ENCODE results near the gene ATP2A1.
"Not testable (repeated sequence)": the region's sequence is repeated elsewhere in the genome, so short reads cannot be mapped to it uniquely, and the experiment has no call there.

Gene ATP2A1

DNA sequence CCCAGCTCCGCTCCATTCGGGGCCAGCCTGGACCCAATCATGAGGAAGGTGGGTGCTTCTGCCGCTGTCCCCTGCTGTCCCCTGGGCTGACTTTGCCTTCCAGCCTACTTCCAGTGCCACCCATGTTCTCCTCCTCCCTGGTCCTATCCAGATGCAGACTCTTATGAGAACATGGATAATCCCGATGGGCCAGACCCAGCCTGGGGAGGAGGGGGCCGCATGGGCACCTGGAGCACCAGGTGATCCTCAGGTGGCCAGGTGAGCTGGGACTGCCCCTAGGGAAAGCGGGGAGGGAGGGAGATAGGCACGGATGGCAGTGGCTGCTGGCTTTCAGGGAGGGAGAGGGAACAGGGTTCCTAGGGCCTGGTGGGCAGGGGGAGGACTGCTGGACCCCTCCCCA lies 60.4 kb downstream of the ATP2A1 start:
- DNase-seq, result no peak

DNA sequence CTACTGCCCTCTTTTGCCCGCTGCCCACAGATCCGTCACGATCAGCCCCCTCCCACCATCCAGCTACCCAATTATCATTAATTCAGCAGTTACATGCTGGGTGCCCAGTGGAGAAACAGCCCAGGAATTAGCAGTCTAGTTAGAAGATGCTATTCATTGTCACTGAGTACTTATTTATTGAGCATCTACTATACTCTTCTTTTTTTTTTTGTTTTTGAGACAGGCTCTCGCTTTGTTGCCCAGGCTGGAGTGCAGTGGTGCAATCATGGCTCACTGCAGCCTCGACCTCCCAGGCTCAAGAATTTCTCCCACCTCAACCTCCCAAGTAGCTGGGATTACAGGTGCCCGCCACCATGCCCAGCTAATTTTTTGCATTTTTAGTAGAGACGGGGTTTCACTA lies 61.5 kb downstream of the ATP2A1 start:
- not testable (repeated sequence) for DNase-seq

DNA sequence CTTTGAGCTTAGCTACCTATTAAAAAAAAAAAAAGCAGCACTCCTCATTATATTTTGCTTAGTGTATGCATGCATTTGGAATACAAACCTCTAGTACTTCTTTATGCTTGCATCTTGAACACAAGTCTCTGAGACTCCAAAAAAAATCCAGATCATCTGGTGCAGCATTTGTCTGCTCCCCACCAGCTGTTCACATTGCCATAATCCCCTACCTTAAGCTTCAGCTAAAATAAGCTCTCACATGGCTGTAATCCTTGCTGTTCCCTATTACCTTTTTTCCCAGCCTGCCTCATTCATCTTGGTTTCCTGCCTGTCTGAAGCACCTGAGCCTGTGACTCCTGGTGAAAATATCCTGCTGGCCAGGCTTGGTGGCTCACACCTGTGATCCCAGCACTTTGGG lies 65.0 kb downstream of the ATP2A1 start:
- DNase-seq, result no peak

DNA sequence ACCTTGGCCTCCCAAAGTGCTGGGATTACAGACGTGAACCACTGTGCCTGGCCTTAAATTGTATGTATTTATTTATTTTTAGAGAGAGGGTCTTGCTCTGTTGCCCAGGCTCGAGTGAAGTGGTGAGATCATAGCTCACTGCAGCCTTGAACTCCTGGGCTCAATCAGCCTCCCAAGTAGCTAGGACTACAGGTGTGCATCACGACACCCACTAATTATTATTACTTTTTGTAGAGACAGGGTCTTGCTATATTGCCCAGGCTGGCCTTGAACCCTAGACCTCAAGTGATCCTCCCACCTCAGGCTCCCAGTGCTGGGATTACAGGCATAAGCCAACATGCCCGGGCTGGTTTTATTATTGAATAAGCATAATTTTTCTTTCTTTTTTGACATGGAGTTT lies 68.4 kb downstream of the ATP2A1 start:
- DNase-seq, result no peak

DNA sequence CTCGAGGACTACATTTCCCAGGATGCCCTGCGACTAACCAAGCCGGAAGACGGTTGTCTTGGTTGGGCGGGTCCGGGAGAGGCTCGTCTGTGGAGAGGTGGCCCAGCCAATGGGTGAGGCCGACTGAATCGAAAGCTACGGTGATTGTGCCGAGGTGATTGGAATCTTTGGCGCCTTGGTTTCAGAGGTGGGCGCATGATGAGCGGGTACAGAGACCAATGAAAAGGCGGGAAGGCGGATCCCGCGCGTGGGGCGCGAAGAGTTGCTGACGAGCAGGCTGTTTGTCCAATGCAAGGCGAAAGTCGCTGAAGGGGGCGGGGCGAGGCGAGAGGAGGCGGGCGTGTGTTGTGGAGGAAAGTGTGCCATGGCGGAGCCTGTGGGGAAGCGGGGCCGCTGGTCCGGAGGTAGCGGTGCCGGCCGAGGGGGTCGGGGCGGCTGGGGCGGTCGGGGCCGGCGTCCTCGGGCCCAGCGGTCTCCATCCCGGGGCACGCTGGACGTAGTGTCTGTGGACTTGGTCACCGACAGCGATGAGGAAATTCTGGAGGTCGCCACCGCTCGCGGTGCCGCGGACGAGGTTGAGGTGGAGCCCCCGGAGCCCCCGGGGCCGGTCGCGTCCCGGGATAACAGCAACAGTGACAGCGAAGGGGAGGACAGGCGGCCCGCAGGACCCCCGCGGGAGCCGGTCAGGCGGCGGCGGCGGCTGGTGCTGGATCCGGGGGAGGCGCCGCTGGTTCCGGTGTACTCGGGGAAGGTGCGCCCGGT lies 72.5 kb downstream of the ATP2A1 start, which contains the start of gene NFATC2IP:
TSS of gene NFATC2IP (plus strand) at position 290 of the 762 bp plus-strand sequence. CDS start at position 365, 75 bp downstream.
- peak; percentile 99 for DNase-seq

DNA sequence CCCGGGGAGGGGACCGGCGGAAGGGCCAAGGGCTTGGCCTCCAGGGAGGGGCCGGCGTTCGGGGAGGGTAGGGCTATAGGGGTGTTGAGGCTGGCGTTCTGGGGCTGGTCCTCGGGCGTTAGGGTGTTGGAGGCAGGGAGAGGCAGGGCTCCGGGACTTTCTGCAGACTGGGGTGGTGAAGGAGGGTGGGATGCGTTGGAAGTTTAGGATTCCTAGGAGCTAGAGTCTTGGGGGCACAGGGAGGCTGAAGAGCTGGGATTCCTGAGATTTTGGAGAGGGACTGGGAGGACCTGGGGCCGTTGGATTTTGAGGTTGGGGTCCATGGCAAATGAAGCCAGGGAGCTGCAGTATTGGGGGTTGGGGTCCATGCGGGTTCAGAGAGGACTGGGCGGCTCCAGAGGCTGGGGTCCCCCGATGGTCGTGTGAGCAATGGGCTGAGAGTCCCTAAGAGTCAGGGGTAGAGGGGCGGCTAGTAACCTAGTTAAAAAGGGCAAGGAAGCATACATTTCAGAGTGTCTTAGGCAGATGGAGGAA lies 73.2 kb downstream of the ATP2A1 start:
- DNase-seq, result no peak

All from DMS153 (cell line).